Measurements from ENCODE around the gene TAF11. TPM values are rescaled to one million over a fixed set of nuclear protein-coding genes. Genes with fewer than 3 reads are reported as not detected.

Gene TAF11
- total and polyA plus RNA-seq, 2 of the 8 experiments (the other 6 are each of a cell fraction or from before 2014, with no cell fraction given): 38.2 to 48.6 TPM

- H2BK120ac ChIP-seq (replicated peaks; ENCODE audit: low read depth, low read length): no peak overlapping the region
- no peak overlapping the region for H3K27ac ChIP-seq (ENCODE audit: low read depth, low read length)
- H3K36me3 ChIP-seq (ENCODE audit: control insufficient read depth in 2 of 4, insufficient read depth in 4 of 4, low read length in 3 of 4): peaks cover 0 to 11% (median 1%) of the 10 kb centered on the region in 4 experiments; a peak in 2 of 8 replicates
- H2AK5ac ChIP-seq (ENCODE audit: low read depth, low read length): no peak overlapping the region
- H3K4me2 ChIP-seq (ENCODE audit: insufficient read depth in 1 of 2, low read depth in 2 of 2, low read length in 2 of 2): no peak overlapping the region
- H4K5ac ChIP-seq (ENCODE audit: insufficient read length, low read depth, low read length): no peak overlapping the region
- no peaks in the 10 kb centered on the region for H4K20me1 ChIP-seq (replicated peaks in 1 of 2; ENCODE audit: control insufficient read depth in 1 of 2, insufficient read depth in 2 of 2, low read length in 2 of 2)
- DNase-seq (ENCODE audit: low read depth in 1 of 2, low spot score in 2 of 2) (no peak), FAIRE-seq (no peak)
- no peaks in the 10 kb centered on the region for H3K9me3 ChIP-seq (ENCODE audit: insufficient read depth in 2 of 2, low read depth in 1 of 2, low read length in 1 of 2)
- H4K8ac ChIP-seq (ENCODE audit: extremely low read depth, insufficient read depth, low read length): no peak overlapping the region
- H3K14ac ChIP-seq (ENCODE audit: insufficient read length): no peak overlapping the region
- no peaks in the 10 kb centered on the region for H3K4me1 ChIP-seq (replicated peaks in 1 of 4; ENCODE audit: control insufficient read depth in 3 of 4, insufficient read depth in 4 of 4, low read length in 3 of 4)
- H3K79me2 ChIP-seq (ENCODE audit: control insufficient read depth in 1 of 2, insufficient read depth in 2 of 2, low read length in 2 of 2): no peaks in the 10 kb centered on the region
- no peak overlapping the region for H4K91ac ChIP-seq (replicated peaks; ENCODE audit: insufficient read length, low read length)
- H2BK12ac ChIP-seq (ENCODE audit: low read depth, low read length): no peak overlapping the region
- H3K79me1 ChIP-seq (ENCODE audit: low read depth, low read length): no peaks in the 10 kb centered on the region
- ChIA-PET CTCF (ENCODE audit: partially characterized antibody) (interaction anchor here (1.4 kb wide), 1 partner anchor 38 kb away, joined by 3 read pairs; no protein-coding TSS in a partner anchor), POLR2A (ENCODE audit: partially characterized antibody) (interaction anchor here (1.4 kb wide), 1 partner anchor 37 kb away, joined by 4 read pairs; the partner anchor contains the start of gene BLTP3A)
- no peaks in the 10 kb centered on the region for H3K23me2 ChIP-seq (ENCODE audit: low read depth, low read length)
- H2AFZ ChIP-seq (ENCODE audit: low read length): no peak overlapping the region
- H3K4ac ChIP-seq (replicated peaks; ENCODE audit: insufficient read length, low read depth, low read length): no peak overlapping the region
- no peaks in the 10 kb centered on the region for H3K27me3 ChIP-seq (replicated peaks in 1 of 4; ENCODE audit: control insufficient read depth in 3 of 4, extremely low read depth in 1 of 4, insufficient read depth in 3 of 4, low read length in 3 of 4)
- no peak overlapping the region for H3K18ac ChIP-seq (ENCODE audit: extremely low read depth, low read length)
- no peak overlapping the region for H2BK15ac ChIP-seq (ENCODE audit: low read length)
- no peak overlapping the region for H2BK5ac ChIP-seq (ENCODE audit: low read depth, low read length)
- WGBS, 2 experiments (ENCODE audit: extremely low coverage in 1 of 2, insufficient coverage in 1 of 2, insufficient read length in 1 of 2, insufficient replicate concordance in 2 of 2, low coverage in 1 of 2, low lambda C conversion rate in 2 of 2, missing lambda C conversion rate in 1 of 2): 100% methylated on average over 2 of the region's 2 CpGs; no CpG with 5 or more reads in 1 of the 2 experiments
- no peak overlapping the region for H3K9ac ChIP-seq (replicated peaks in 1 of 4; ENCODE audit: extremely low read depth in 1 of 4, low read depth in 3 of 4, low read length in 3 of 4)
- no peak overlapping the region for H2BK20ac ChIP-seq (ENCODE audit: low read length)
- H3K23ac ChIP-seq (ENCODE audit: insufficient read length): no peak overlapping the region
- no peak overlapping the region for H3K4me3 ChIP-seq (ENCODE audit: extremely low read depth in 1 of 4, insufficient read depth in 2 of 4, low read depth in 3 of 4, low read length in 4 of 4)
- TF ChIP-seq TBP (IDR thresholded peaks at IDR 0.05; ENCODE audit: low read depth, low read length) (no peak), CHD1 (IDR thresholded peaks at IDR 0.05; ENCODE audit: low read depth, low read length) (no peak), PHF8 (conservative IDR thresholded peaks at IDR 0.05; ENCODE audit: low read depth, low read length) (no peak), EGR1 (IDR thresholded peaks at IDR 0.05; ENCODE audit: borderline replicate concordance, low read depth, low read length) (no peak), SUZ12 (IDR thresholded peaks at IDR 0.05; ENCODE audit: low read length) (no peak), POLR2A (IDR thresholded peaks at IDR 0.05; ENCODE audit: control extremely low read depth in 1 of 2, low read depth in 2 of 2, low read length in 2 of 2) (no peak), CTBP2 (IDR thresholded peaks at IDR 0.05; ENCODE audit: borderline replicate concordance, insufficient read depth, insufficient read length, low read length) (no peak), HDAC2 (IDR thresholded peaks at IDR 0.05; ENCODE audit: borderline replicate concordance in 1 of 2, low read depth in 2 of 2, low read length in 2 of 2) (no peak), POU5F1 (IDR thresholded peaks at IDR 0.05; ENCODE audit: low read depth, low read length) (no peak), TAF1 (IDR thresholded peaks at IDR 0.05; ENCODE audit: low read depth, low read length) (no peak), HDAC6 (IDR thresholded peaks at IDR 0.05; ENCODE audit: low read depth, low read length) (no peak), SP1 (IDR thresholded peaks at IDR 0.05; ENCODE audit: low read depth, low read length) (no peak), FOSL1 (IDR thresholded peaks at IDR 0.05; ENCODE audit: insufficient read depth, low read depth, low read length) (no peak), RXRA (IDR thresholded peaks at IDR 0.05; ENCODE audit: insufficient read depth, low read depth, low read length) (no peak), SAP30 (IDR thresholded peaks at IDR 0.05; ENCODE audit: insufficient read depth, insufficient replicate concordance, low read length) (no peak)
- H3K56ac ChIP-seq (replicated peaks; ENCODE audit: insufficient read length, low read depth, low read length): no peak overlapping the region
Observed at GRCh38 chr6:34829137-34829536, 58.7 kb downstream of the TAF11 start.
